GM23338 (cell line): ENCODE results near the gene ECM2. TPM values are rescaled to one million over a fixed set of nuclear protein-coding genes. Genes with fewer than 3 reads are reported as not detected.

Experiments
- ATAC-seq: fragments of 200-7000 bp; cut with Tn5 transposase; 3 replicates; pipeline ENCODE4 v1.9.1; 2020
- DNase-seq: peaks from one replicate; pipeline ENCODE4 v3.0.0-alpha.2; 2015; ENCODE audit warnings: low spot score
- H2AFZ ChIP-seq: fragments of 200-600 bp; sonication (generic); 2 replicates; pipeline ENCODE4 v1.8.0; 2016; ENCODE audit warnings: antibody characterized with exemption, mild to moderate bottlenecking, moderate library complexity
- H3F3A ChIP-seq: fragments of 200-600 bp; sonication (generic); replicated peaks from 2 replicates; pipeline ENCODE4 v1.8.0; 2017; ENCODE audit warnings: antibody characterized with exemption, mixed run types, low read depth
- H3K27ac ChIP-seq: fragments of 200-600 bp; sonication (generic); 2 replicates; pipeline ENCODE4 v1.6.1; 2016; ENCODE audit warnings: low read depth
- H3K27me3 ChIP-seq: fragments of 200-600 bp; sonication (generic); 2 replicates; pipeline ENCODE4 v1.8.0; 2016; ENCODE audit warnings: mild to moderate bottlenecking, mixed run types, moderate library complexity; ENCODE audit not compliant: insufficient read depth
- H3K36me3 ChIP-seq: fragments of 200-600 bp; sonication (generic); 2 replicates; pipeline ENCODE4 v1.8.0; 2016; ENCODE audit warnings: mild to moderate bottlenecking; ENCODE audit not compliant: insufficient read depth
- H3K4me1 ChIP-seq: fragments of 200-600 bp; sonication (generic); 2 replicates; pipeline ENCODE4 v1.8.0; 2016; ENCODE audit warnings: mild to moderate bottlenecking, moderate library complexity; ENCODE audit not compliant: insufficient read depth
- H3K4me2 ChIP-seq: fragments of 200-600 bp; sonication (generic); 2 replicates; pipeline ENCODE4 v1.7.1; 2017; ENCODE audit warnings: mixed run types
- H3K4me3 ChIP-seq: fragments of 200-600 bp; sonication (generic); 2 replicates; pipeline ENCODE4 v1.6.1; 2016; ENCODE audit warnings: mixed run types
- H3K79me2 ChIP-seq: fragments of 200-600 bp; sonication (generic); replicated peaks from 2 replicates; pipeline ENCODE4 v1.8.0; 2017; ENCODE audit warnings: mild to moderate bottlenecking; ENCODE audit not compliant: insufficient read depth
- H3K9me2 ChIP-seq: fragments of 200-600 bp; sonication (generic); 2 replicates; pipeline ENCODE4 v1.8.0; 2017; ENCODE audit not compliant: insufficient read depth
- H4K20me1 ChIP-seq: fragments of 200-600 bp; sonication (generic); replicated peaks from 2 replicates; pipeline ENCODE4 v1.8.0; 2017; ENCODE audit warnings: mild to moderate bottlenecking; ENCODE audit not compliant: insufficient read depth
- H3K27ac Mint-ChIP-seq: 2 replicates; pipeline ENCODE4 v1.8.0; 2020; ENCODE audit warnings: inconsistent platforms, mild to moderate bottlenecking, moderate library complexity, mixed read lengths
- H3K27me3 Mint-ChIP-seq: 3 replicates; pipeline ENCODE4 v1.8.0; 2022; ENCODE audit warnings: low read depth, mild to moderate bottlenecking, moderate library complexity, mixed read lengths, inconsistent platforms; ENCODE audit not compliant: insufficient read depth, poor library complexity
- H3K36me3 Mint-ChIP-seq: 3 replicates; pipeline ENCODE4 v1.8.0; 2021; ENCODE audit warnings: low read depth, mild to moderate bottlenecking, inconsistent platforms, moderate library complexity, mixed read lengths
- H3K4me1 Mint-ChIP-seq: 3 replicates; pipeline ENCODE4 v1.8.0; 2020; ENCODE audit warnings: mild to moderate bottlenecking, inconsistent platforms, mixed read lengths
- H3K4me3 Mint-ChIP-seq: 3 replicates; pipeline ENCODE4 v1.8.0; 2021; ENCODE audit warnings: moderate library complexity, mild to moderate bottlenecking, inconsistent platforms, mixed read lengths
- H3K9me3 Mint-ChIP-seq: 3 replicates; pipeline ENCODE4 v1.8.0; 2020; ENCODE audit warnings: moderate library complexity, mild to moderate bottlenecking, inconsistent platforms, mixed read lengths
- CREB1 ChIP-seq: fragments of 250-450 bp; sonication (Bioruptor Pico); IDR thresholded peaks from 2 replicates; pipeline ENCODE4 v1.5.0; 2020; ENCODE audit warnings: low read depth, mild to moderate bottlenecking, moderate library complexity
- CTCF ChIP-seq, 2 experiments: fragments of 200-600 bp in 1 of 2; sonication (generic) in 1 of 2; conservative IDR thresholded peaks; 2 replicates each; pipeline versions ENCODE4 v1.5.1 to v1.6.1; 2016 to 2017; ENCODE audit warnings: antibody characterized with exemption in 2 of 2, low read depth in 2 of 2, mild to moderate bottlenecking in 2 of 2, moderate library complexity in 1 of 2
- EZH2 ChIP-seq: fragments of 200-600 bp; sonication (generic); IDR thresholded peaks from one replicate; pipeline ENCODE4 v1.8.0; 2017; ENCODE audit warnings: antibody characterized with exemption, mild to moderate bottlenecking, low read depth; ENCODE audit not compliant: unreplicated experiment
- EZH2phosphoT487 ChIP-seq: fragments of 200-600 bp; sonication (generic); IDR thresholded peaks from one replicate; pipeline ENCODE4 v1.8.1; 2018; ENCODE audit warnings: antibody characterized with exemption; ENCODE audit not compliant: unreplicated experiment
- JUNB ChIP-seq: IDR thresholded peaks from one replicate; pipeline ENCODE4 v1.6.1; 2016; ENCODE audit warnings: antibody characterized with exemption; ENCODE audit not compliant: unreplicated experiment
- POLR2AphosphoS5 ChIP-seq: IDR thresholded peaks from 2 replicates; pipeline ENCODE4 v1.6.1; 2016; ENCODE audit warnings: antibody characterized with exemption, low read depth
- STAT1 ChIP-seq: IDR thresholded peaks from one replicate; pipeline ENCODE4 v1.6.1; 2016; ENCODE audit warnings: antibody characterized with exemption; ENCODE audit not compliant: unreplicated experiment
- ZNF114 ChIP-seq: fragments of 250-450 bp; sonication (Bioruptor Pico); IDR thresholded peaks from 2 replicates; pipeline ENCODE4 v1.5.0; 2020; ENCODE audit warnings: mild to moderate bottlenecking, moderate library complexity
- ZNF331 ChIP-seq: fragments of 250-450 bp; sonication (Bioruptor Pico); IDR thresholded peaks from 2 replicates; pipeline ENCODE4 v1.5.0; 2020; ENCODE audit warnings: low read depth, mild to moderate bottlenecking, moderate library complexity
- polyA plus RNA-seq: library from polyadenylated mRNA; unstranded; fragments of >200 nt; fragmentation: Nextera tagmentation; extraction: Ambion mirVana; gene quantifications from 2 replicates; pipeline ENCODE4 v1.2.1, GENCODE V29; 2016
- total RNA-seq: library from RNA; depleted of rRNA; stranded (reverse); fragments of >200 nt; shearing (Covaris generic); gene quantifications from 2 replicates; pipeline ENCODE4 v1.2.3, GENCODE V29; 2014
- TF ChIP-seq, protein P1 (sequence below): fragments of 250-450 bp; sonication (Bioruptor Pico); IDR thresholded peaks from 2 replicates; pipeline ENCODE4 v1.5.0; 2020; ENCODE audit warnings: mild to moderate bottlenecking, moderate library complexity
- TF ChIP-seq, protein P2 (sequence below): IDR thresholded peaks from one replicate; pipeline ENCODE4 v1.6.1; 2018; ENCODE audit warnings: antibody characterized with exemption; ENCODE audit not compliant: unreplicated experiment

The ECM2 gene
- total and polyA plus RNA-seq, 2 experiments from 2014 or later: 0.79 TPM; not detected in 1

- H3K9me2 ChIP-seq: no peaks in the 10 kb centered on the region
- no peaks in the 10 kb centered on the region for H3K79me2 ChIP-seq
- no peak overlapping the region for H2AFZ ChIP-seq
- H3K4me3 ChIP-seq: no peak overlapping the region
- ATAC-seq (peak; percentile 45; the same call in 2 of the 3 replicates), DNase-seq (no peak)
- no peak overlapping the region for H3K27ac ChIP-seq
- H3K36me3 ChIP-seq: no peaks in the 10 kb centered on the region
- H3K27me3 Mint-ChIP-seq: no peaks in the 10 kb centered on the region
- no peaks in the 10 kb centered on the region for H3F3A ChIP-seq
- TF ChIP-seq, protein P1, sequence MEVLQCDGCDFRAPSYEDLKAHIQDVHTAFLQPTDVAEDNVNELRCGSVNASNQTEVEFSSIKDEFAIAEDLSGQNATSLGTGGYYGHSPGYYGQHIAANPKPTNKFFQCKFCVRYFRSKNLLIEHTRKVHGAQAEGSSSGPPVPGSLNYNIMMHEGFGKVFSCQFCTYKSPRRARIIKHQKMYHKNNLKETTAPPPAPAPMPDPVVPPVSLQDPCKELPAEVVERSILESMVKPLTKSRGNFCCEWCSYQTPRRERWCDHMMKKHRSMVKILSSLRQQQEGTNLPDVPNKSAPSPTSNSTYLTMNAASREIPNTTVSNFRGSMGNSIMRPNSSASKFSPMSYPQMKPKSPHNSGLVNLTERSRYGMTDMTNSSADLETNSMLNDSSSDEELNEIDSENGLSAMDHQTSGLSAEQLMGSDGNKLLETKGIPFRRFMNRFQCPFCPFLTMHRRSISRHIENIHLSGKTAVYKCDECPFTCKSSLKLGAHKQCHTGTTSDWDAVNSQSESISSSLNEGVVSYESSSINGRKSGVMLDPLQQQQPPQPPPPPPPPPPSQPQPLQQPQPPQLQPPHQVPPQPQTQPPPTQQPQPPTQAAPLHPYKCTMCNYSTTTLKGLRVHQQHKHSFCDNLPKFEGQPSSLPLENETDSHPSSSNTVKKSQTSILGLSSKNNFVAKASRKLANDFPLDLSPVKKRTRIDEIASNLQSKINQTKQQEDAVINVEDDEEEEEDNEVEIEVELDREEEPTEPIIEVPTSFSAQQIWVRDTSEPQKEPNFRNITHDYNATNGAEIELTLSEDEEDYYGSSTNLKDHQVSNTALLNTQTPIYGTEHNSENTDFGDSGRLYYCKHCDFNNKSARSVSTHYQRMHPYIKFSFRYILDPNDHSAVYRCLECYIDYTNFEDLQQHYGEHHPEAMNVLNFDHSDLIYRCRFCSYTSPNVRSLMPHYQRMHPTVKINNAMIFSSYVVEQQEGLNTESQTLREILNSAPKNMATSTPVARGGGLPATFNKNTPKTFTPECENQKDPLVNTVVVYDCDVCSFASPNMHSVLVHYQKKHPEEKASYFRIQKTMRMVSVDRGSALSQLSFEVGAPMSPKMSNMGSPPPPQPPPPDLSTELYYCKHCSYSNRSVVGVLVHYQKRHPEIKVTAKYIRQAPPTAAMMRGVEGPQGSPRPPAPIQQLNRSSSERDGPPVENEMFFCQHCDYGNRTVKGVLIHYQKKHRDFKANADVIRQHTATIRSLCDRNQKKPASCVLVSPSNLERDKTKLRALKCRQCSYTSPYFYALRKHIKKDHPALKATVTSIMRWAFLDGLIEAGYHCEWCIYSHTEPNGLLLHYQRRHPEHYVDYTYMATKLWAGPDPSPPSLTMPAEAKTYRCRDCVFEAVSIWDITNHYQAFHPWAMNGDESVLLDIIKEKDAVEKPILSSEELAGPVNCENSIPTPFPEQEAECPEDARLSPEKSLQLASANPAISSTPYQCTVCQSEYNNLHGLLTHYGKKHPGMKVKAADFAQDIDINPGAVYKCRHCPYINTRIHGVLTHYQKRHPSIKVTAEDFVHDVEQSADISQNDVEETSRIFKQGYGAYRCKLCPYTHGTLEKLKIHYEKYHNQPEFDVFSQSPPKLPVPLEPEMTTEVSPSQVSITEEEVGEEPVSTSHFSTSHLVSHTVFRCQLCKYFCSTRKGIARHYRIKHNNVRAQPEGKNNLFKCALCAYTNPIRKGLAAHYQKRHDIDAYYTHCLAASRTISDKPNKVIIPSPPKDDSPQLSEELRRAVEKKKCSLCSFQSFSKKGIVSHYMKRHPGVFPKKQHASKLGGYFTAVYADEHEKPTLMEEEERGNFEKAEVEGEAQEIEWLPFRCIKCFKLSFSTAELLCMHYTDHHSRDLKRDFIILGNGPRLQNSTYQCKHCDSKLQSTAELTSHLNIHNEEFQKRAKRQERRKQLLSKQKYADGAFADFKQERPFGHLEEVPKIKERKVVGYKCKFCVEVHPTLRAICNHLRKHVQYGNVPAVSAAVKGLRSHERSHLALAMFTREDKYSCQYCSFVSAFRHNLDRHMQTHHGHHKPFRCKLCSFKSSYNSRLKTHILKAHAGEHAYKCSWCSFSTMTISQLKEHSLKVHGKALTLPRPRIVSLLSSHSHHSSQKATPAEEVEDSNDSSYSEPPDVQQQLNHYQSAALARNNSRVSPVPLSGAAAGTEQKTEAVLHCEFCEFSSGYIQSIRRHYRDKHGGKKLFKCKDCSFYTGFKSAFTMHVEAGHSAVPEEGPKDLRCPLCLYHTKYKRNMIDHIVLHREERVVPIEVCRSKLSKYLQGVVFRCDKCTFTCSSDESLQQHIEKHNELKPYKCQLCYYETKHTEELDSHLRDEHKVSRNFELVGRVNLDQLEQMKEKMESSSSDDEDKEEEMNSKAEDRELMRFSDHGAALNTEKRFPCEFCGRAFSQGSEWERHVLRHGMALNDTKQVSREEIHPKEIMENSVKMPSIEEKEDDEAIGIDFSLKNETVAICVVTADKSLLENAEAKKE (CRISPR knock-in tag): no peak
- TF ChIP-seq JUNB: no peak
- TF ChIP-seq CREB1 (CRISPR knock-in tag): no peak
- no peak for TF ChIP-seq STAT1
- TF ChIP-seq, protein P2, sequence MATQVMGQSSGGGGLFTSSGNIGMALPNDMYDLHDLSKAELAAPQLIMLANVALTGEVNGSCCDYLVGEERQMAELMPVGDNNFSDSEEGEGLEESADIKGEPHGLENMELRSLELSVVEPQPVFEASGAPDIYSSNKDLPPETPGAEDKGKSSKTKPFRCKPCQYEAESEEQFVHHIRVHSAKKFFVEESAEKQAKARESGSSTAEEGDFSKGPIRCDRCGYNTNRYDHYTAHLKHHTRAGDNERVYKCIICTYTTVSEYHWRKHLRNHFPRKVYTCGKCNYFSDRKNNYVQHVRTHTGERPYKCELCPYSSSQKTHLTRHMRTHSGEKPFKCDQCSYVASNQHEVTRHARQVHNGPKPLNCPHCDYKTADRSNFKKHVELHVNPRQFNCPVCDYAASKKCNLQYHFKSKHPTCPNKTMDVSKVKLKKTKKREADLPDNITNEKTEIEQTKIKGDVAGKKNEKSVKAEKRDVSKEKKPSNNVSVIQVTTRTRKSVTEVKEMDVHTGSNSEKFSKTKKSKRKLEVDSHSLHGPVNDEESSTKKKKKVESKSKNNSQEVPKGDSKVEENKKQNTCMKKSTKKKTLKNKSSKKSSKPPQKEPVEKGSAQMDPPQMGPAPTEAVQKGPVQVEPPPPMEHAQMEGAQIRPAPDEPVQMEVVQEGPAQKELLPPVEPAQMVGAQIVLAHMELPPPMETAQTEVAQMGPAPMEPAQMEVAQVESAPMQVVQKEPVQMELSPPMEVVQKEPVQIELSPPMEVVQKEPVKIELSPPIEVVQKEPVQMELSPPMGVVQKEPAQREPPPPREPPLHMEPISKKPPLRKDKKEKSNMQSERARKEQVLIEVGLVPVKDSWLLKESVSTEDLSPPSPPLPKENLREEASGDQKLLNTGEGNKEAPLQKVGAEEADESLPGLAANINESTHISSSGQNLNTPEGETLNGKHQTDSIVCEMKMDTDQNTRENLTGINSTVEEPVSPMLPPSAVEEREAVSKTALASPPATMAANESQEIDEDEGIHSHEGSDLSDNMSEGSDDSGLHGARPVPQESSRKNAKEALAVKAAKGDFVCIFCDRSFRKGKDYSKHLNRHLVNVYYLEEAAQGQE: no peak
- no peak for TF ChIP-seq CTCF (conservative IDR thresholded peaks at IDR 0.05; ENCODE audit: low read depth in 2 of 2)
- TF ChIP-seq ZNF331 (CRISPR knock-in tag): no peak
- TF ChIP-seq EZH2phosphoT487: no peak
- no peak for TF ChIP-seq EZH2
- TF ChIP-seq ZNF114 (CRISPR knock-in tag): no peak
- no peak for TF ChIP-seq POLR2AphosphoS5
- no peak overlapping the region for H3K4me3 Mint-ChIP-seq
- H3K9me3 Mint-ChIP-seq: no peaks in the 10 kb centered on the region; the same call in 2 of the 3 replicates
- H3K27ac Mint-ChIP-seq: no peak overlapping the region
- H3K4me2 ChIP-seq: no peak overlapping the region
- no peaks in the 10 kb centered on the region for H3K36me3 Mint-ChIP-seq
- no peaks in the 10 kb centered on the region; the same call in 2 of the 3 replicates for H3K4me1 Mint-ChIP-seq
- H3K4me1 ChIP-seq: no peaks in the 10 kb centered on the region
- no peaks in the 10 kb centered on the region for H4K20me1 ChIP-seq
- no peaks in the 10 kb centered on the region for H3K27me3 ChIP-seq
Observed at GRCh38 chr9:92492781-92493401, 42.9 kb downstream of the ECM2 start.
